Ascending aorta (tissue), 2 donors: ENCODE results near the gene FRAS1. TPM values are rescaled to one million over a fixed set of nuclear protein-coding genes. Genes with fewer than 3 reads are reported as not detected.
"Not testable (repeated sequence)": the region's sequence is repeated elsewhere in the genome, so short reads cannot be mapped to it uniquely, and the experiment has no call there.

Experiments used
- DNase-seq, 2 donors: peaks; one replicate each; pipeline ENCODE4 v3.0.0-alpha.2; 2019; ENCODE audit warnings: low spot score in 2 of 2
- H3K27ac ChIP-seq, 2 donors: fragments of 200-600 bp; sonication (generic); one replicate each; pipeline ENCODE4 v1.5.1; 2016 to 2017; ENCODE audit warnings: mild to moderate bottlenecking in 1 of 2
- H3K27me3 ChIP-seq: fragments of 200-600 bp; sonication (generic); one replicate; pipeline ENCODE4 v1.5.1; 2017
- H3K36me3 ChIP-seq, 2 donors: fragments of 200-600 bp; sonication (generic); one replicate each; pipeline ENCODE4 v1.5.1; 2016
- H3K4me1 ChIP-seq, 2 donors: fragments of 200-600 bp; sonication (generic); one replicate each; pipeline ENCODE4 v1.5.1; 2016 to 2017; ENCODE audit warnings: mild to moderate bottlenecking in 1 of 2
- H3K4me3 ChIP-seq, 2 donors: fragments of 200-600 bp; sonication (generic); one replicate each; pipeline ENCODE4 v1.5.1; 2016 to 2017; ENCODE audit warnings: mild to moderate bottlenecking in 1 of 2
- H3K9me3 ChIP-seq, 2 donors: fragments of 200-600 bp; sonication (generic); one replicate each; pipeline ENCODE4 v1.5.1; 2016
- CTCF ChIP-seq, 3 experiments: fragments of 200-600 bp in 2 of 3; fragments of 450-650 bp in 1 of 3; sonication (generic) in 2 of 3; IDR thresholded peaks; one replicate each; pipeline ENCODE4 v1.5.1; 2016 to 2019; ENCODE audit warnings: antibody characterized with exemption in 3 of 3, mild to moderate bottlenecking in 1 of 3, moderate library complexity in 1 of 3
- intact Hi-C: fragments of 100-400 bp; cut with DNase I; formaldehyde crosslinking; loops from one replicate; pipeline ENCODE4 v1.15.1; 2023
- total RNA-seq: library from RNA; depleted of rRNA; stranded (reverse); fragments of >200 nt; gene quantifications from one replicate; pipeline ENCODE4 v1.1.0, GENCODE V29; 2016

Gene FRAS1
- total RNA-seq, 1 donor from 2014 or later, result 0.75 TPM

- intact Hi-C loops, result no loop called here
- Histone ChIP-seq H3K4me1 (no peaks in the 10 kb centered on the region), H3K27me3 (no peaks in the 10 kb centered on the region), H3K4me3 (no peak overlapping the region), H3K36me3 (no peaks in the 10 kb centered on the region), H3K9me3 (no peaks in the 10 kb centered on the region), H3K27ac (no peak overlapping the region)
- DNase-seq, result no peak
- TF ChIP-seq CTCF (IDR thresholded peaks at IDR 0.05), result no peak
Observed at GRCh38 chr4:78099058-78099457, 41.9 kb downstream of the FRAS1 start.

- no peak for DNase-seq
- H3K36me3 ChIP-seq, result no peaks in the 10 kb centered on the region
- H3K9me3 ChIP-seq, result no peaks in the 10 kb centered on the region
- TF ChIP-seq CTCF (IDR thresholded peaks at IDR 0.05), result no peak
- H3K27me3 ChIP-seq, result no peaks in the 10 kb centered on the region
- H3K4me3 ChIP-seq, result no peak overlapping the region
- H3K27ac ChIP-seq, result no peak overlapping the region
- intact Hi-C loops, result no loop called here
- no peaks in the 10 kb centered on the region for H3K4me1 ChIP-seq
Observed at GRCh38 chr4:78100060-78100459, 42.9 kb downstream of the FRAS1 start.

GRCh38 chr4:78119698-78120097, 62.6 kb downstream of the FRAS1 start:
- intact Hi-C loops, result no loop called here
- Histone ChIP-seq H3K27me3 (no peaks in the 10 kb centered on the region), H3K27ac (no peak overlapping the region)

GRCh38 chr4:78120144-78120880, 63.2 kb downstream of the FRAS1 start:
- Histone ChIP-seq H3K4me1 (no peaks in the 10 kb centered on the region), H3K27ac (no peak overlapping the region), H3K27me3 (no peaks in the 10 kb centered on the region), H3K4me3 (no peak overlapping the region), H3K36me3 (no peaks in the 10 kb centered on the region), H3K9me3 (no peaks in the 10 kb centered on the region)
- intact Hi-C loops, result no loop called here
- no peak for DNase-seq
- no peak for TF ChIP-seq CTCF (IDR thresholded peaks at IDR 0.05)

More at GRCh38 chr4:78119698-78120097, 62.6 kb downstream of the FRAS1 start:
- DNase-seq, result no peak
- Histone ChIP-seq H3K4me1 (no peaks in the 10 kb centered on the region), H3K36me3 (no peaks in the 10 kb centered on the region), H3K9me3 (no peaks in the 10 kb centered on the region), H3K4me3 (no peak overlapping the region)
- TF ChIP-seq CTCF (IDR thresholded peaks at IDR 0.05), result no peak

DNA sequence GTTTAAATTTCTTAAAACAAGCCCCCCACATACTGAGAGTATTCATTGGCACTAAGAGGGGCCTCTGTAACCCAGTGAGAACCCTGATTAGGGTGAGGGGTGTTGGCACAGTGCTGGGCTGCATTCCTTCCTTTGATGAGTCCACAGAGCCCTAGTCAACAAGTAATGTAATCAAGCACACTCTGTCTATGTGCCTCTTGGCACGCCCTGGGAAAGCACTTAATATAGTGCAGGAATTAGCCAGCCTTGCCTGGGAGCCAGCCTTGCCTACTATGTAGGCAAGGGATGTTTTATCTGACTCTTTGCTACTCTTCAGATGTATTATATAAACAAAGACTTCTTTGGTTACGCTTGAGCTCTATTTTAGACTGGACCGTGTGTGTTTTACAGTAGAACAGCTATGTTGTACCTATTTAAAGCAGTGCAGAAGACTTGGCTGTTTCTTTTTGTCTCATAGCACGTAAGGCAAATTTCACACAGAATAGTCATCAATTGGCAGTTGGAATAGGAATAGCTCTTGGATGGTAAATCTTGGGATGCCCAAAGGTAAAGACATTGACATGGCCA, 64.3 kb downstream of the FRAS1 start:
- no peak overlapping the region for H3K27ac ChIP-seq
- DNase-seq, result no peak
- H3K27me3 ChIP-seq, result no peaks in the 10 kb centered on the region
- no peaks in the 10 kb centered on the region for H3K9me3 ChIP-seq
- intact Hi-C loops, result no loop called here
- H3K4me1 ChIP-seq, result no peaks in the 10 kb centered on the region
- no peaks in the 10 kb centered on the region for H3K36me3 ChIP-seq
- H3K4me3 ChIP-seq, result no peak overlapping the region
- no peak for TF ChIP-seq CTCF (IDR thresholded peaks at IDR 0.05)

DNA sequence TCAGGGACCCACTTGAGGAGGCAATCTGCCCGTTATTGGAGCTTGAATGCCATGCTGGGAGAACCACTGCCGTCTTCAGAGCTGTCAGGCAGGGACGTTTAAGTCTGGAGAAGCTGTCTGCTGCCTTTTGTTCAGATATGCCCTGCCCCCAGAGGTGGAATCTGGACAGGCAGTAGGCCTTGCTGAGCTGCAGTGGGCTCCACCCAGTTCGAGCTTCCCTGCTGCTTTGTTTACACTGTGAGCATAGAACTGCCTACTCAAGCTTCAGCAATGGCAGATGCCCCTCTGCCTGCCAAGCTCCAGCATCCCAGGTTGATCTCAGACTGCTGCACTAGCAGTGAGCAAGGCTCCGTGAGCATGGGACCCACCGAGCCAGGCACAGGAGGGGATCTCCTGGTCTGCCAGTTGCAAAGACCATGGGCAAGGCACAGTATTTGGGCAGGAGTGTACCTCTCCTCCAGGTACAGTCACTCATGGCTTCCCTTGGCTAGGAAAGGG, 68.8 kb downstream of the FRAS1 start:
- H3K4me3 ChIP-seq, intact Hi-C loops, H3K4me1 ChIP-seq, H3K9me3 ChIP-seq, H3K27ac ChIP-seq, H3K36me3 ChIP-seq, H3K27me3 ChIP-seq, DNase-seq: not testable (repeated sequence)
